GM10266 (cell line): Measurements from ENCODE around the gene HS3ST2.

Experiments
- DNase-seq: peaks from one replicate; pipeline ENCODE4 v3.0.0; 2012; ENCODE audit errors: extremely low spot score
- TF ChIP-seq, protein P1 (sequence below): IDR thresholded peaks from 2 replicates; pipeline ENCODE4 v1.5.1; 2012; ENCODE audit warnings: mild to moderate bottlenecking, low read depth; ENCODE audit not compliant: control insufficient read depth, insufficient read depth; ENCODE audit errors: missing control alignments

Gene HS3ST2

GRCh38 chr16:22843856-22844255 is 29.9 kb downstream of the HS3ST2 start:
- DNase-seq = no peak
- TF ChIP-seq, protein P1, sequence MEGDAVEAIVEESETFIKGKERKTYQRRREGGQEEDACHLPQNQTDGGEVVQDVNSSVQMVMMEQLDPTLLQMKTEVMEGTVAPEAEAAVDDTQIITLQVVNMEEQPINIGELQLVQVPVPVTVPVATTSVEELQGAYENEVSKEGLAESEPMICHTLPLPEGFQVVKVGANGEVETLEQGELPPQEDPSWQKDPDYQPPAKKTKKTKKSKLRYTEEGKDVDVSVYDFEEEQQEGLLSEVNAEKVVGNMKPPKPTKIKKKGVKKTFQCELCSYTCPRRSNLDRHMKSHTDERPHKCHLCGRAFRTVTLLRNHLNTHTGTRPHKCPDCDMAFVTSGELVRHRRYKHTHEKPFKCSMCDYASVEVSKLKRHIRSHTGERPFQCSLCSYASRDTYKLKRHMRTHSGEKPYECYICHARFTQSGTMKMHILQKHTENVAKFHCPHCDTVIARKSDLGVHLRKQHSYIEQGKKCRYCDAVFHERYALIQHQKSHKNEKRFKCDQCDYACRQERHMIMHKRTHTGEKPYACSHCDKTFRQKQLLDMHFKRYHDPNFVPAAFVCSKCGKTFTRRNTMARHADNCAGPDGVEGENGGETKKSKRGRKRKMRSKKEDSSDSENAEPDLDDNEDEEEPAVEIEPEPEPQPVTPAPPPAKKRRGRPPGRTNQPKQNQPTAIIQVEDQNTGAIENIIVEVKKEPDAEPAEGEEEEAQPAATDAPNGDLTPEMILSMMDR = no peak

- TF ChIP-seq, protein P1 = no peak
These were observed 30.5 kb downstream of the HS3ST2 start for GRCh38 chr16:22844416-22844815.

GRCh38 chr16:22847100-22847499 is 33.1 kb downstream of the HS3ST2 start:
- no peak for DNase-seq
- TF ChIP-seq, protein P1 = no peak

More at GRCh38 chr16:22844416-22844815, 30.5 kb downstream of the HS3ST2 start:
- no peak for DNase-seq

DNA sequence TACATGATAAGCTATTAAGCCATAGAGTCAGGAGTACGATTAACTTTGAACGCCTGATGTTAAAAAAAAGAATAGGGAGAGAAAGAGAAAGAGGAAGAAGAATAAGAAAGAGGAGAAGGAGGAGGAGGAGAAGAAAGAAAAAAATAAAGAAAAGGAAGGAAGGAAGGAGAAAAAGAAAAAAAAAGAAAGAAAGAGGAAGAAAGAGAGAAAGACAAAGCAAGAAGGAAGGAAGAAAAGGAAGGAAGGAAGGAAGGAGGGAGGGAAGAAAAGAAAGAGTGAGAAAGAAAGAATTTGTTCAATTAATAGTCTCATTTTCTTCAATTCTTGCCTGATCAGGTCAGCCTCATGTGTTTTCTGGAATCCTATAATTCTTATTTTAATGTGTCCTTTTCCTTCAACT is 33.7 kb downstream of the HS3ST2 start:
- no peak for DNase-seq
- TF ChIP-seq, protein P1 = no peak

DNA sequence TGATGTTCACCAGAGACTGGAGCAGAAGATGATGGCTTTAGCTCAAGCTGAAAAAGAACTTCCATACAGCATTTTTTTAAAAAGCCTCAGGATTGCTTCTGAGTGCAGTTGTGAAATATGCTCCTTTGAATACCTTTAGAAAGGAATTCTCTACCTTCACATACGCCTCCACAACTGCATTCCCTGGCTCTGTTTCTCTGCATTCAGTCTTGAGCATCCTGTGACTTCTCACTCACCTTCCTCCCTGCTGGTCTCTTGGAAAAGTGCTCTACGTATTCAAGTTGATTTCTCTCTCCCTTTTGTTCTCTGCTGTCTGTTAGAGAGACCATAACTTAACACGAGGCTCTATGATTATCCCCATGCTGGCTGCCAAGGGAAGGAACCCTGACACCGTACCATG is 34.5 kb downstream of the HS3ST2 start:
- TF ChIP-seq, protein P1 = no peak
- DNase-seq = no peak

DNA sequence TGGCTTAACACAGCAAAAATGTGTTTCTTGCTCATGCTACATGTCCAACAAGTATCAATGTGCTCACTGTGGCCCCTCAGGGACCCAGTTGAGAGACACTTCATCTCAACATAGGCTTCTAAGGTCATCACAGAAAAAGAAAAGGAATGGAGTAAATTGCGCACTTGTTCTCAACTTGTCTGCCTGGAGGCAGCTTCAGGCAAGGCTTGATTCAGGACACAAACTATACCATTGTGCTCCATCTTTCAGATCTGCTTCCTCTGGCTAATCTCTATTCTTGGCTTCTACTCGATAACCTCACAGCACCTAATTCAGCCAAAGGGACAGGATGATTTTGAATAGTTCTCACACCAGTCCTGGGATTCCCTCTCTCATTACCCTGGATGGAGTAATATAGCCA is 35.6 kb downstream of the HS3ST2 start:
- DNase-seq = no peak
- TF ChIP-seq, protein P1 = no peak

DNA sequence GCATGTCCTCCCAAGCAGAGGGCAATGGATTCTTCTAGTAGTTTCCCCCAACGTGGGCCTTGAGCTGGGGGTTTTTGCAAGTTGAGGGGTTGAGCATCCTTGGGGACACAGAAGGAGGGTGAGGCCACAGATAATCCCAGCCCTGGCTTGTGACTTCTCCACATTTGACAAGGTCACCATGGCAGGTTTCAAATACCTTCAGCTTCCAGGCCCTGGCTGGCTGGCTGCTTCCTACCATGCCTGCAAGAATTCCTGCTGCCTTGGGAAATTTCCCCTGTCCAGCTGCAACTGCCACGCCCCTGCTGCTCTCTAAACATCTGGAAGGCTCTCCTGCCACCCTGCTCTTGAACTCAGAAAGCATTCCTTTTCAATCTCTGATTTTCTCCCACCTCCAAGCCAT is 41.3 kb downstream of the HS3ST2 start:
- DNase-seq = no peak
- TF ChIP-seq, protein P1 = no peak
